GM12801 (cell line): Measurements from ENCODE around the gene CRYBA4.

Source experiments
- CTCF ChIP-seq: IDR thresholded peaks from one replicate; pipeline ENCODE4 v1.5.1; 2011; ENCODE audit warnings: control low read depth; ENCODE audit not compliant: insufficient read length; ENCODE audit errors: extremely low read depth

CRYBA4 gene

GRCh38 chr22:26589367-26589844 is 32.4 kb upstream of the CRYBA4 start:
- no peak for TF ChIP-seq CTCF

- TF ChIP-seq CTCF = no peak
These were observed 31.7 kb upstream of the CRYBA4 start, which contains the start of gene TPST2 for GRCh38 chr22:26589845-26590736. TSS of gene TPST2 (minus strand) at chr22:26590132. CDS start at chr22:26541630, 48,502 bp downstream.

GRCh38 chr22:26592421-26592891 is 29.3 kb upstream of the CRYBA4 start:
- no peak for TF ChIP-seq CTCF

- no peak for TF ChIP-seq CTCF
These were observed 28.0 kb upstream of the CRYBA4 start for GRCh38 chr22:26593763-26594162.

- TF ChIP-seq CTCF = no peak
These were observed 24.7 kb upstream of the CRYBA4 start for GRCh38 chr22:26597026-26597425.

- TF ChIP-seq CTCF = no peak
These were observed 24.3 kb upstream of the CRYBA4 start for GRCh38 chr22:26597480-26597879.

GRCh38 chr22:26599505-26599904 is 22.3 kb upstream of the CRYBA4 start:
- TF ChIP-seq CTCF = no peak
